DND-41 (cell line): ENCODE results near the gene RHOT2.

Source experiments
- EZH2 ChIP-seq: IDR thresholded peaks from 3 replicates; pipeline ENCODE4 v1.6.1; 2012; ENCODE audit warnings: borderline replicate concordance, low read depth, mild to moderate bottlenecking, moderate library complexity, low read length, inconsistent platforms; ENCODE audit not compliant: severe bottlenecking
- TF ChIP-seq, protein P1 (sequence below): IDR thresholded peaks from 2 replicates; pipeline ENCODE4 v1.5.1; 2012; ENCODE audit warnings: borderline replicate concordance, low read length, moderate library complexity, mild to moderate bottlenecking; ENCODE audit not compliant: poor library complexity, severe bottlenecking; ENCODE audit errors: extremely low read depth

DNA sequence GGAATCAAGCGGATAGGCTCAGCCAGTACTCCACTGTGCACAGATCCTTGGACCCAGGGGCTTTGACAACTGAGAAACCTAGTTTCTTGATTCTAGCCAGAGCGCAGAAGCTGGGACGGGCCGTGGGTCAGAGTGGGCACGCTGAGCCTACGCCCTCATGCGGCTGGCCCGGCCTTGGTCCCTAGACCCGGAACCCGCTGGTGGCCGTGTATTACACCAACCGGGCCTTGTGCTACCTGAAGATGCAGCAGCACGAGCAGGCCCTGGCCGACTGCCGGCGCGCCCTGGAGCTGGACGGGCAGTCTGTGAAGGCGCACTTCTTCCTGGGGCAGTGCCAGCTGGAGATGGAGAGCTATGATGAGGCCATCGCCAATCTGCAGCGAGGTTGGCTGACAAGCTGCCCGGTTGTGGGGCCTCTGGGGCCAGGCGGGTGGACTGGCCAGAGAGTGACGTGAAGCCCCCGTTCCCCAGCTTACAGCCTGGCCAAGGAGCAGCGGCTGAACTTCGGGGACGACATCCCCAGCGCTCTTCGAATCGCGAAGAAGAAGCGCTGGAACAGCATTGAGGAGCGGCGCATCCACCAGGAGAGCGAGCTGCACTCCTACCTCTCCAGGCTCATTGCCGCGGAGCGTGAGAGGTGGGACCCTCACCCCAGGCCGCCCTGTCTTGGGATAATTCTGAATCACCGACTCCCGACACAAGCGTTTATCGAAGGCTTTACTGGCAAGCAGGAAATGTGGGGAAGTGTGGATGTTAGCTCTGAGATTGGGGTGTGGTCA is 13.2 kb downstream of the RHOT2 start:
- TF ChIP-seq, protein P1, sequence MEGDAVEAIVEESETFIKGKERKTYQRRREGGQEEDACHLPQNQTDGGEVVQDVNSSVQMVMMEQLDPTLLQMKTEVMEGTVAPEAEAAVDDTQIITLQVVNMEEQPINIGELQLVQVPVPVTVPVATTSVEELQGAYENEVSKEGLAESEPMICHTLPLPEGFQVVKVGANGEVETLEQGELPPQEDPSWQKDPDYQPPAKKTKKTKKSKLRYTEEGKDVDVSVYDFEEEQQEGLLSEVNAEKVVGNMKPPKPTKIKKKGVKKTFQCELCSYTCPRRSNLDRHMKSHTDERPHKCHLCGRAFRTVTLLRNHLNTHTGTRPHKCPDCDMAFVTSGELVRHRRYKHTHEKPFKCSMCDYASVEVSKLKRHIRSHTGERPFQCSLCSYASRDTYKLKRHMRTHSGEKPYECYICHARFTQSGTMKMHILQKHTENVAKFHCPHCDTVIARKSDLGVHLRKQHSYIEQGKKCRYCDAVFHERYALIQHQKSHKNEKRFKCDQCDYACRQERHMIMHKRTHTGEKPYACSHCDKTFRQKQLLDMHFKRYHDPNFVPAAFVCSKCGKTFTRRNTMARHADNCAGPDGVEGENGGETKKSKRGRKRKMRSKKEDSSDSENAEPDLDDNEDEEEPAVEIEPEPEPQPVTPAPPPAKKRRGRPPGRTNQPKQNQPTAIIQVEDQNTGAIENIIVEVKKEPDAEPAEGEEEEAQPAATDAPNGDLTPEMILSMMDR = no peak
- TF ChIP-seq EZH2 = no peak
